ENCODE results near the gene RAD51C.
"Not testable (repeated sequence)": the region's sequence is repeated elsewhere in the genome, so short reads cannot be mapped to it uniquely, and the experiment has no call there.

The RAD51C gene

GRCh38 chr17:58684003-58684402, 8.4 kb upstream of the RAD51C start:
- no peak for DNase-seq (ENCODE audit: low spot score)

DNA sequence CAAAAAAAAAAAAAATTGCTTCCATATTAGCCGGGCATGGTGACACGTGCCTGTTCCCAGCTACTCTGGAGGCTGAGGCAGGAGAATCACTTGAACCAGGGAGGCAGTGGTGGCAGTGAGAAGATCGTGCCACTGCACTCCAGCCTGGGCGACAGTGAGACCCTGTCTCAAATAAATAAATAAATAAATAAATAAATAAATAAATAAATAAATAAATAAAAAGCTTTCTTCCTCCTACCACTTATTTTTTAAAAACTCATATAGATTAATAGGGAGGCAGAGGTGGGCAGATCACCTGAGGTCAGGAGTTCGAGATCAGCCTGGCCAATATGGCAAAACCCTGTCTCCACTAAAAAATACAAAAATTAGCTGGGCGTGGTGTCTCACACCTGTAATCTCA, 7.9 kb upstream of the RAD51C start:
- not testable (repeated sequence) for DNase-seq (ENCODE audit: low spot score)

- DNase-seq (ENCODE audit: low spot score) = no peak
Observed at GRCh38 chr17:58686980-58687379, 5.4 kb upstream of the RAD51C start.

DNA sequence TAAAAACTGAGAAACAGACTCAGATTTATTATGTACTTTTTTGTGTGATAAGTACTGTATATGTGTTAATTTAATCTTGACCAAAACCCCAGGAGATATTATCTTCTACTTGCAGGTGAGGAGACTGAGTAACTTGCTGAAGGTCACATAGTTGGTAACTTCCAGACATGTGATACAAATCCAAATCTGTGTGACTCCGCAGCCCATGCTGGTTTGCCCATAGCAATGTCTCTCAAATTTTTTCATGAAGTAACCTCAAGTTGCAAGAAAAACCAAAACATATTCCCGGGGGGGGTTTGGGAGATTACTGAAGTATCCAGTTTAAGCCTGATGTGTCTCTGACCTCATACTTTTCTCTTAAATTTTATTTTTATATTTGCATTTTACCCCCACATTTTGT, 3.9 kb upstream of the RAD51C start:
- no peak for DNase-seq (ENCODE audit: low spot score)

DNA sequence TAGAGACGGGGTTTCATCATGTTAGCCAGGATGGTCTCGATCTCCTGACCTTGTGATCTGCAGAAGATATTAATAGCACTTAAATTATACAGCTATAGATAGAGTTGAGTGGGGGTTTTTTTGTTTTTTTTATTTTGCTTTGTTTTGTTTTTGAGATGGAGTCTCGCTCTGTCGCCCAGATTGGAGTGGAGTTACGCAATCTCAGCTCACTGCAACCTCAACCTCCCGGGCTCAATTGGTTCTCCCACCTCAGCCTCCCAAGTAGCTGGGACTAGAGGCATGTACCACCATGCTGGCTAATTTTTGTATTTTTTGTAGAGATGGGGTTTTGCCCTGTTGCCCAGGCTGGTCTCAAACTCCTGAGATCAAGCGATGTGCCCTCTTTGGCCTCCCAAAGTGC, 2.4 kb upstream of the RAD51C start:
- DNase-seq (ENCODE audit: low spot score) = not testable (repeated sequence)

GRCh38 chr17:58691701-58692238, 632 bp upstream of the RAD51C start, which contains the start of gene TEX14:
TEX14 (minus strand) TSS chr17:58692045; CDS start chr17:58652001, 40,044 bp downstream.
- no peak for DNase-seq (ENCODE audit: low spot score)

GRCh38 chr17:58693208-58693607, 806 bp downstream of the RAD51C start:
- no peak for DNase-seq (ENCODE audit: low spot score)

DNA sequence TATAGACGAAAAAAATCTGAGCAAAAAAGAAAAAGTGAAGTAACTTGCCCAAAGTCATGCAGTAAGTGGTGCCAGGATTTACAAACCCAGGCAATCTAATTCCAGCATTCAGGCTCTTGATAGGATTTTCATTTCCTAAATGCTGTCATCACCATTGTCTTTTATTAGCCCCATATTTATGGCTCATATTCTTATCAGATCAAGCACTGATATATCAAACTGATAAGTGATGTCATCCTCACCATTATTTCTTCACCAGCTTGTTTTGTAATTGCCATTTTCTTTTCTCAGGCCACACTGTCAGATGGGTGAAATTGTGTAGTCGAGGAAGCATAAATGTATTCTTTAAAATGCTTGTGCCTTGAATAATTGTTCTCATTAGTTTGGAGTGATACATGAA, 1.3 kb downstream of the RAD51C start:
- DNase-seq (ENCODE audit: low spot score) = no peak

DNA sequence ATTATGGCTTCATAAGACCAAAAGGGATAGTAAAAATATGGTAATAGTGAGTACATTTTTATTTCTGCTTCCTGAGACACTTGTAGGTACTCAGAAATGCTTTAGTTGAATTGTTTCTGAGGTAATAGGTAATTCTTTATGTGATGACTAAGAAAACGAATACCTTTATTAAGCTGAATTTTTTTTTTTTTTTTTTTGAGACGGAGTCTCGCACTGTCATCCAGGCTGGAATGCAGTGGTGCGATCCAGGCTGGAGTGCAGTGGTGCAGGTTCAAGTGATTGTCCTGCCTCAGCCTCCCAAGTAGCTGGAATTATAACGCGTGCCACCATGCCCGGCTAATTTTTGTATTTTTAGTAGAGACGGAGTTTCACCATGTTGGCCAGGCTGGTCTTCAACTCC, 1.9 kb downstream of the RAD51C start:
- no peak for DNase-seq (ENCODE audit: low spot score)

DNA sequence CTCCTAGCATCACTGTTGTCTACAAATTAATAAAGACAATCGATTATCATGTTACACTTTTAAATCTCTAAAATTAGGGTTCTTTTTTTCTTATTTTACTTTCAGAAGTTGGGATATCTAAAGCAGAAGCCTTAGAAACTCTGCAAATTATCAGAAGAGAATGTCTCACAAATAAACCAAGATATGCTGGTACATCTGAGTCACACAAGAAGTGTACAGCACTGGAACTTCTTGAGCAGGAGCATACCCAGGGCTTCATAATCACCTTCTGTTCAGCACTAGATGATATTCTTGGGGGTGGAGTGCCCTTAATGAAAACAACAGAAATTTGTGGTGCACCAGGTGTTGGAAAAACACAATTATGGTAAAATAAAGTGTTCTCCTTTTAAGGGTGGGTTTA, 2.4 kb downstream of the RAD51C start:
- DNase-seq (ENCODE audit: low spot score) = no peak

DNA sequence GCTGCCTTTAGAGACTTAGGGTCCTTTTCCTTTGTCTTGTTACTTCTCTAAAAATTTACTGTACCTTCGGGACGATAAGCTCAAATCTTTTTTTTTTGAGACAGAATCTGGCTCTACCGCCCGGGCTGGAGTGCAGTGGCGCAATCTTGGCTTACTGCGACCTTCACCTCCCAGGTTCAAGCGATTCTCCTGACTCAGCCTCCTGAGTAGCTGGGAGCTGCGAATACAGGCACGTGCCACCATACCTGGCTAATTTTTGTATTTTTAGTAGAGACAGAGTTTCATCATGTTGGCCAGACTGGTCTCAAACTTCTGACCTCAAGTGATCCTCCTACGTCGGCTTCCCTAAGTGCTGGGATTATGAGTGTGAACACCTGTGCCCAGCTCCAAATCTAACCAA, 7.4 kb downstream of the RAD51C start:
- no peak for DNase-seq (ENCODE audit: low spot score)

DNA sequence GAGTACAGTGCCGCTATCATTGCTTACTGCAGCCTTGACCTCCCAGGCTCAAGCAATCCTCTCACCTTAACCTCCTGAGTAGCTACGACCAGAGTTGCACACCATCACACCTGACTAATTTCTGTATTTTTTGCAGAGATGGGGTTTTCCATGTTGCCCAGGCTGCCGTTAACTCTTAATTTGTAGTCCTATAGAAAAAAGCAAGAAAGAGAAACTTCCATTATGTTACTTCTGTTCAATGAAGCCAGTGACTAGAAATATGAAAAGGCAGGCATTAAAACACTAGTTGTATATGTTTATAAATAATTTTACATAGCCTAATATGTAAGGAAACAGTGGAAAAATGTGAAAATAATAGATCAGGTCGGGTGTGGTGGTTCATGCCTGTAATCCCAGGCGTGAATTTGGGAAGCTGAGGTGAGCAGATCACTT, 9.7 kb downstream of the RAD51C start:
- no peak for DNase-seq (ENCODE audit: low spot score)

DNA sequence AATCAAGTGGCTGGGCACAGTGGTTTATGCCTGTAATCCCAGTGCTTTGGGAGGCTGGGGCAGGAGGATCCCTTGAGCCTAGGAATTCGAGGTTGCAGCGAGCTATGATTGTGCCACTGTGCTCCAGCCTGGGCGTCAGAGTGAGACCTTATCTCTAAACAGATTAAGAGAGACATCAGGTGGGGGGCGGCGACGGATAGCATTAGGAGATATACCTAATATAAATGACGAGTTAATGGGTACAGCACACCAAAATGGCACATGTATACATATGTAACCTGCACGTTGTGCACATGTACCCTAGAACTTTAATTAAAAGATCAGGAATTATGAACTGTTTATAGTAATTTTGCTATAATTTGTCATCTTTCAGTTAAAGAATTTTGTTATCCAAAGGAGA, 10.3 kb downstream of the RAD51C start:
- DNase-seq (ENCODE audit: low spot score) = no peak

- peak; percentile 52 for DNase-seq (ENCODE audit: low spot score)
Observed at GRCh38 chr17:58703137-58703915, 10.9 kb downstream of the RAD51C start.

GRCh38 chr17:58703916-58704286, 11.5 kb downstream of the RAD51C start:
- DNase-seq (ENCODE audit: low spot score) = no peak

DNA sequence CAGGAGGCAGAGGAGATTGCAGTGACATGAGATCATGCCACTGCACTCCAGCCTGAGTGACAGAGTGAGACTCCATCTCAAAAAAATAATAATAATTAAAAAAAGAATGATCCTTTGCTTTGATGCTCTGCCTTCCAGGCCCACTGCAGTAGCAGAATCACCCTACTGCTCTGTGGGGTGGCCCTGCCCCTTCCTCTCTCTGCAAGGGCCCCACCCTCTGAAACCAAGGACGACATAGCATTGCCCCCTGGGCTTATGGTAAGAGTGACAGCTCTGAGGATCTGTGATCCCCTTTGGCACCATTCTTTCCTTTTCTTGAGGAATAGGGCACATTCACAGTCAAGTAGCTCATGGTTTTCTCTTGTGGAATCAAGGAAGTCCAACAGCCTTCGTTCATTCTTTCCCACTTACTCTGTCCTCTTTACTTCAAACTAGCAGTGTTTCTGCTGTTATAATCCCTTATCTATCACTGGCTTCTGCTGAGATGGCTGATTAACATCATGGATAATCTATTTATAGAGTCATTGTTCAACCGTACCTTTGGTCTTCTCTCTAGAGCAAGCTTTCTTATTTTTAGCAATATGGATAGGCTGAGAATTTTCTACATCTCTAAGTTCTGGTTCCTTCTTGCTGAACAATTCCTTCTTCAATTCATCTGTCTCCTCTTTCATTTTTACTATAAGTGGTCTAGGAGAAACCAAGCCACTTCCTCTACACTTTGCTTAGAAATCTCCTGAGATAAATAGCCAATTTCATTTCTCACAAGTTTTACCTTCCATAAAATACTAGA, 14.1 kb downstream of the RAD51C start:
- no peak for DNase-seq (ENCODE audit: low spot score)

DNA sequence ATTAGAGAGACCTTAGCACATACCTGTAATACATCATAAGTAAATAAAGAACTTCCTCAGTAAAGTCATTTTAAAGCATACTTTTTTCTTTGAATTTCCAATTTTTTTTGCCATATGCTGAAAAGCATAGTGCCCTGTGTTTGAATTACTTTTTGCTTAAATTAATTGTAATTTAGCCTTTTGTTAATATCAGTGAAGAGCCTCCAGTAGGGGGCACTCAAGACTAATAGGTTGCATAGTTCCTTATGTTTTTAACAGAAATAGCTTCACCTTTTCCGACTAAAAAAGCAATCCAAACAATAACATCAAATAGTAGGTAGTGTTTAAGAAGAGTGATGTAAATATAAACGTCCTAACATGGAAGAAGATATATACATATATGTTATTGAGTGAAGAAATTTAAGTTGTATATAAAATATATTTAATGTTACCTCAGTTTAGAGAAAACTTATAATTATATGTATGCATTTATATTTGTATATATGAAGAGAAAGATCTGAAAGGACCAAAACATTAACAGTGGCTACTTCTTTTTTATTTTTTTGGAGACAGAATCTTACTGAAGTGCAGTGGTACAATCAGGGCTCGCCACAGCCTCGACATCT, 18.6 kb downstream of the RAD51C start:
- peak; percentile 15 for DNase-seq (ENCODE audit: low spot score)

DNA sequence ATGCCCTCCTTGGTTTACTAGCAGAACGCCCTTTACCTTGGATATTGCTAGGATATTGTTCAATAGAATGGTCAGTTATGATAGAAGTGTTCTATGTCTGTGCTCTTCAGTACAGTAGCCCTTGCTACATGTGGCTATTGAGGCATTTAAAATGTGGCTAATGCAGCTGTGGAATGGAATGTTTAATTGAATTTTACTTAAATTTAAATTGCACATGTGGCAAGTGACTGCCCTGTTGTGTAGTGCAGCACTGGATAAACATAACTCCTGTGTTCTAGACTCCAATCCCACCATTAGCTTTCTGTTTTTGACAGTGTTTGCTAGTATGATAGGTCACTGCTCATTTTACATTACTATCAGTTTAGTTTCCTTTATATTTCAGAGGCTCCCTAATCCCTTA, 29.9 kb downstream of the RAD51C start:
- DNase-seq (ENCODE audit: low spot score) = no peak

GRCh38 chr17:58722696-58723095, 30.3 kb downstream of the RAD51C start:
- DNase-seq (ENCODE audit: low spot score) = no peak

- DNase-seq (ENCODE audit: low spot score) = no peak
Observed at GRCh38 chr17:58728798-58729197, 36.4 kb downstream of the RAD51C start.

DNA sequence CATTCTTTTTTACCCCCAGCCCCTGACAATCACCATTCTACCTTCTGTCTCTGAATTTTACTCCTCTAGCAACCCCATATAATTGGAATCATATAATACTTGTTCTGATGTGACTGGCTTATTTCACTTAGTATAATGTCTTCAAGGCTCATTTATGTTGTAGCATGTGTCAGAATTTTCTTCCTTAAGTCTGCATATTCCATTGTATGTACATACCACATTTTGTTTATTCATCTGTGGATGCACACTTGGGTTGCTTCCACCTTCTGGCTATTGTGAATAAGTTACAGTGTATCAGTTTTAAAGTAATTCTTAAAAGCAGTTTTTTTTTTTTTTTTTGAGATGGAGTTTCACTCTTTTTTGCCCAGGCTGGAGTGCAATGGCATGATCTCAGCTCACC, 38.5 kb downstream of the RAD51C start:
- DNase-seq (ENCODE audit: low spot score) = no peak

GRCh38 chr17:58734040-58734439, 41.6 kb downstream of the RAD51C start:
- DNase-seq (ENCODE audit: low spot score) = no peak

DNA sequence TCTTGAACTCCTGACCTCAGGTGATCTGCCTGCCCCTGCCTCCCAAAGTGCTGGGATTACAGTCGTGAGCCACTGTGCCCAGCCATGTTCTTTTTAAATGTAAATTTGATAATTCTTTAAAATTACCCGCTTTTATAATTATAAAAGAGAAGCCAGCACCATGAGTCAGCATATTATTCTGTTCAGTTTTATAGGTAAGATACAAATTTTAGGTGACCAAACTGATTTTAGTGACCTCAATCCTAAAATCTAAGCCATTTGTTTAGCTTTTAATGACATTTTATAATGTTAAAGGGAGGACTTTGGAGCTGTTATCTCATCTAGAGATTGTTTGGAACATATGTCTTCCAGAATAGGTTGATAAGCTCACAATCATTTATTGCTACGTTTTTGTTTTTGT, 42.4 kb downstream of the RAD51C start:
- DNase-seq (ENCODE audit: low spot score) = no peak

Data from hepatic stellate cell (primary cell).